Neutrophil (primary cell): ENCODE data around the gene DNAJC4.
A peak's percentile ranks its signal among the peaks of the same experiment; 100 is the strongest.

Source experiments
- H3K27ac ChIP-seq: fragments of 200-600 bp; sonication (generic); 2 replicates; pipeline ENCODE4 v1.5.1; 2016; ENCODE audit warnings: mild to moderate bottlenecking, moderate library complexity
- H3K27me3 ChIP-seq: fragments of 200-600 bp; sonication (generic); 2 replicates; pipeline ENCODE4 v1.6.0; 2016; ENCODE audit warnings: mild to moderate bottlenecking
- H3K36me3 ChIP-seq: fragments of 200-600 bp; sonication (generic); 2 replicates; pipeline ENCODE4 v1.5.1; 2017
- H3K4me1 ChIP-seq, 2 experiments: fragments of 200-600 bp in 1 of 2; sonication (generic) in 1 of 2; 1 replicate in 1 of 2; 2 replicates in 1 of 2; pipeline versions ENCODE4 v1.5.1 to v1.6.1; 2013 to 2016; ENCODE audit warnings: low read depth in 1 of 2, low read length in 1 of 2, mild to moderate bottlenecking in 1 of 2, moderate library complexity in 1 of 2; ENCODE audit not compliant: control insufficient read depth in 1 of 2, insufficient read depth in 1 of 2
- H3K4me3 ChIP-seq, 2 experiments: fragments of 200-600 bp in 1 of 2; sonication (generic) in 1 of 2; 1 replicate in 1 of 2; 2 replicates in 1 of 2; pipeline ENCODE4 v1.5.1; 2013 to 2016; ENCODE audit warnings: low read depth in 1 of 2, low read length in 1 of 2, mild to moderate bottlenecking in 1 of 2, moderate library complexity in 1 of 2
- H3K9me3 ChIP-seq: fragments of 200-600 bp; sonication (generic); 2 replicates; pipeline ENCODE4 v1.5.1; 2016
- TF ChIP-seq, protein P1 (sequence below): fragments of 200-600 bp; sonication (generic); IDR thresholded peaks from 2 replicates; pipeline ENCODE4 v1.5.1; 2016; ENCODE audit warnings: antibody characterized with exemption

Gene DNAJC4

GRCh38 chr11:64232182-64232966 lies 2.0 kb downstream of the DNAJC4 start:
- peaks cover 53 to 58% of the 10 kb centered on the region in 2 experiments for H3K4me1 ChIP-seq
- H3K27me3 ChIP-seq: peaks cover 24% of the 10 kb centered on the region
- no peaks in the 10 kb centered on the region for H3K9me3 ChIP-seq
- TF ChIP-seq, protein P1, sequence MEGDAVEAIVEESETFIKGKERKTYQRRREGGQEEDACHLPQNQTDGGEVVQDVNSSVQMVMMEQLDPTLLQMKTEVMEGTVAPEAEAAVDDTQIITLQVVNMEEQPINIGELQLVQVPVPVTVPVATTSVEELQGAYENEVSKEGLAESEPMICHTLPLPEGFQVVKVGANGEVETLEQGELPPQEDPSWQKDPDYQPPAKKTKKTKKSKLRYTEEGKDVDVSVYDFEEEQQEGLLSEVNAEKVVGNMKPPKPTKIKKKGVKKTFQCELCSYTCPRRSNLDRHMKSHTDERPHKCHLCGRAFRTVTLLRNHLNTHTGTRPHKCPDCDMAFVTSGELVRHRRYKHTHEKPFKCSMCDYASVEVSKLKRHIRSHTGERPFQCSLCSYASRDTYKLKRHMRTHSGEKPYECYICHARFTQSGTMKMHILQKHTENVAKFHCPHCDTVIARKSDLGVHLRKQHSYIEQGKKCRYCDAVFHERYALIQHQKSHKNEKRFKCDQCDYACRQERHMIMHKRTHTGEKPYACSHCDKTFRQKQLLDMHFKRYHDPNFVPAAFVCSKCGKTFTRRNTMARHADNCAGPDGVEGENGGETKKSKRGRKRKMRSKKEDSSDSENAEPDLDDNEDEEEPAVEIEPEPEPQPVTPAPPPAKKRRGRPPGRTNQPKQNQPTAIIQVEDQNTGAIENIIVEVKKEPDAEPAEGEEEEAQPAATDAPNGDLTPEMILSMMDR: no peak
- peak overlapping the region; percentile 97 for H3K27ac ChIP-seq
- H3K4me3 ChIP-seq: no peak overlapping the region
- no peaks in the 10 kb centered on the region for H3K36me3 ChIP-seq

GRCh38 chr11:64232967-64233315 lies 2.6 kb downstream of the DNAJC4 start:
- no peak overlapping the region for H3K4me3 ChIP-seq
- peaks cover 24% of the 10 kb centered on the region for H3K27me3 ChIP-seq
- H3K27ac ChIP-seq: no peak overlapping the region
- H3K4me1 ChIP-seq: peaks cover 55 to 61% of the 10 kb centered on the region in 2 experiments
- no peaks in the 10 kb centered on the region for H3K9me3 ChIP-seq
- TF ChIP-seq, protein P1: no peak
- H3K36me3 ChIP-seq: no peaks in the 10 kb centered on the region

DNA sequence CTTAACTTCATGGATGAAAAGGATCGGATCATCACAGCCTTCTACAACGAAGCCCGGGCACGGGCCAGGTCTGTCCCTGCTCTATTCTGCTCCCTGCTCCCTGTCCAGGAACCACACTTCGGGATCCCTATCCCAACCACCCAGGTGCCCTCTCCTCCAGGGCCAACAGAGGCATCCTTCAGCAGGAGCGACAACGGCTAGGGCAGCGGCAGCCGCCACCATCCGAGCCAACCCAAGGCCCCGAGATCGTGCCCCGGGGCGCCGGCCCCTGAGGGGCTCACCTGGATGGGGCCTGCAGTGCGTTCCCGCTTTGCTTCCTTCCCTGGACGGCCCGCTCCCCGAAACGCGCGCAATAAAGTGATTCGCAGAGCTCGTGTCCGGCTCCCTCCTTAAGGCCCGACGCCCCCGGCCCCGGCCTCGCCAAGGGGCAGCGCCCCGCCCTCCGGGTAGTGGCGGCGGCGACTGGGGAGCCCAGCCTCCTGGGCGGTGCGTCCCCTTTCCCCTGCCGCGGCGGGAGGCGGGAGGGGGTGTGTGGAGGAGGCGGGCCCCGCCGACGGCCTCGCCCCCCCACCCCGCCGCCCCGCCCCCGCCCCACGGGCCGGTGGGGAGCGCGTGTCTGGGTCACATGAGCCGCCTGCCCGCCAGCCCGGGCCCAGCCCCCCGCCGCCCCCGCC lies 3.7 kb downstream of the DNAJC4 start, which contains the start of gene VEGFB:
Gene VEGFB (plus strand): TSS at position 672 of the 674 bp plus-strand sequence. CDS start 250 bp downstream, outside the sequence.
- peak within 1 kb of the TSS; percentile 55 to 71 for H3K4me3 ChIP-seq
- peaks cover 65 to 71% of the 10 kb centered on the region in 2 experiments for H3K4me1 ChIP-seq
- no peaks in the 10 kb centered on the region for H3K36me3 ChIP-seq
- no peaks in the 10 kb centered on the region for H3K9me3 ChIP-seq
- TF ChIP-seq, protein P1: no peak
- H3K27me3 ChIP-seq: peaks cover 24% of the 10 kb centered on the region
- peak within 1 kb of the TSS; percentile 40 for H3K27ac ChIP-seq

- Histone ChIP-seq H3K36me3 (no peaks in the 10 kb centered on the region), H3K4me3 (peak overlapping the region; percentile 55 to 71), H3K9me3 (no peaks in the 10 kb centered on the region), H3K27me3 (peaks cover 24% of the 10 kb centered on the region), H3K27ac (peak overlapping the region; percentile 40), H3K4me1 (peaks cover 65 to 71% of the 10 kb centered on the region in 2 experiments)
- TF ChIP-seq, protein P1: no peak
These were observed 4.5 kb downstream of the DNAJC4 start for GRCh38 chr11:64234647-64235379.

GRCh38 chr11:64235437-64236161 lies 5.3 kb downstream of the DNAJC4 start:
- Histone ChIP-seq H3K4me1 (peaks cover 70 to 71% of the 10 kb centered on the region in 2 experiments), H3K27ac (no peak overlapping the region)

More at GRCh38 chr11:64235437-64236161, 5.3 kb downstream of the DNAJC4 start:
- no peaks in the 10 kb centered on the region for H3K9me3 ChIP-seq
- TF ChIP-seq, protein P1: no peak
- peak overlapping the region; percentile 55 to 71 for H3K4me3 ChIP-seq
- no peaks in the 10 kb centered on the region for H3K36me3 ChIP-seq
- peaks cover 24% of the 10 kb centered on the region for H3K27me3 ChIP-seq
